Skin epidermis (tissue), 12 donors: ENCODE results near the gene RRP1B.
"Not testable (repeated sequence)": the region's sequence is repeated elsewhere in the genome, so short reads cannot be mapped to it uniquely, and the experiment has no call there.

Source experiments
- H3K27ac ChIP-seq, 21 experiments: fragments of 200-600 bp; sonication (generic) in 11 of 21; one replicate each; pipeline ENCODE4 v1.5.0; 2020; ENCODE audit warnings: mild to moderate bottlenecking in 3 of 21, inconsistent platforms in 2 of 21, moderate library complexity in 2 of 21
- H3K4me3 ChIP-seq, 7 experiments: fragments of 200-600 bp; sonication (generic) in 2 of 7; one replicate each; pipeline ENCODE4 v1.5.0; 2020; ENCODE audit warnings: inconsistent platforms in 2 of 7, mild to moderate bottlenecking in 2 of 7, moderate library complexity in 1 of 7

Gene RRP1B

DNA sequence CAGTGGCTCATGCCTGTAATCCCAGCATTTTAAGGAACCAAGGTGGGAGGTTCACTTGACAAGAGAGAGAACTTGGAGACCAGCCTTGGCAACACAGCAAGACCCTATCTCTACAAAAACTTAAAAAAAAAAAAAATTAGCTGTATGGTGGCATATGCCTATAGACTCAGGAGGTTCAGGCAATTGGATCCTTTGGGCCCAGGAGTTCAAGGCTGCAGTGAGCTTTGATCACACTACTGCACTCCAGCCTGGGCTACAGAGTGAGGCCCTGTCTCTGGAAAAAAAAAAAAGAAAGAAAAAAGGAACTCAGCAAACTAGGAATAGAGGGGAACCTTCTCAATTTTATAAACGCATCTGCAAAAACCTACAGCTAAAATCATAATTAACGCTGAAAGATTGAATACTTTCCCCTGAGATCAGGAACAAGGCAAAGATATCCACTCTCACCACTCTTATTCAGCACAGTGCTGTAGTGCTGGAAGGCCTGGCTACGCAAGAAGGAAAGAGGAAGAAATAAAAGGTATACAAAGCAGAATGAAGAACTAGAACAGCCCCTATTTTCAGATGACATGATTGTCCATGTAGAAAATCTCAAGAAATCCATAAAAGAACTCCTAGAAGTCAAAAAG is 21.7 kb upstream of the RRP1B start:
- H3K4me3 ChIP-seq = no peak overlapping the region
- H3K27ac ChIP-seq = no peak overlapping the region

DNA sequence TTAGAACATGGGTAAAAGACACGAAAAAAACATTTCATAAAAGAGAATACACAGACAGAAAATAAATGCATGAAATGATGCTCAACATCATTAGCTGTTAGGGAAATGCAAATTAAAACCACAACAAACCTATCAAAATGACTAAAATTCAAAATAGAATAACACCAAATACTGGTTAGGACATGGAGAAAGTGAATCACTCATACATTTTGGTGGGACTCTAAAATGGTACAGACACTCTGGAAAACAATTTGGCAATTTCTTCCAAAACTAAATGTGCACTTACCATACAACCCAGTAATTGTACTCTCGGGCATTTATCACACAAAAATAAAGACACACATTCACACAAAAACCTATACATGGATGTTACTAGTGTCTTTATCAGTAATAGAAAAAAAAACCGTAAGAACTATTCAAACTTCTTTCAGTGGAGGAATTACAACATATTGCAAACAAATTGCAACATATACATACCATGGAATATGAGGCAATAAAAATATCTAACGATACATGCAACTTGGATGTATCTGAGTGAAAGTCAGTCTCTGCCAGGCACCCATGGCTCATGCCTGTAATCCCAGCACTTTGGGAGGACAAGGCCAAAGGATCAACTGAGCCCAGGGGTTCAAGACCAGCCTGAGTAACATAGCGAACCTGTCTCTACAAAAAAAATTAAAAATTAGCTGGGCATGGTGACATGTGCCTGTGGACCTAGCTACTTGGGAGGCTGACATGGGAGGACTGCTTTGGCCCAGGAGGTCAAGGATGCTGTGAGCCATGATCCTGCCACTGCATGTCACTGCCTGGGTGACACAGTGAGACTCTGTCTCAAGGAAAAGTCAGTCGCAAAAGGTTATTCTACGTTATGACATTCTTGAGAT is 19.6 kb upstream of the RRP1B start:
- Histone ChIP-seq H3K27ac (peak overlapping the region in 1 of 21 experiments; percentile 32), H3K4me3 (no peak overlapping the region)

DNA sequence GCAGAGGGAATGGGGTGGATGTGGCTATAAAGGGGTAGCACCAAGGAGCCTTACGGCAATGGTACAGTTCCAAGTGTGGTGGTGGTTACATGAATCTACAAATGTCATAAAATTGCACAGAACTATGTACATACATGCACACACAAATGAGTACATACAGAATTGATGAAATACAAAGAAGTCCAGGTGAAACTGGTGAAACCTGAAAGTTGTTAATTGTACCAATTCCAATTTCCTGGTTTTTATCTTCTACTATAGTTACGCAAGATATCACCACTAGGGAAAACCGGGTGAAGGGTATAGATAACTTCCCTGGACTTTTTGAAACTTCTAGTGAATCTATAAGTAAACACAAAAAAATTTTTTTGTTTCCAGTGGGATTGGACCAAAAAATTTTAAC is 19.0 kb upstream of the RRP1B start:
- peak overlapping the region in 1 of 21 experiments; percentile 32 for H3K27ac ChIP-seq
- no peak overlapping the region for H3K4me3 ChIP-seq

DNA sequence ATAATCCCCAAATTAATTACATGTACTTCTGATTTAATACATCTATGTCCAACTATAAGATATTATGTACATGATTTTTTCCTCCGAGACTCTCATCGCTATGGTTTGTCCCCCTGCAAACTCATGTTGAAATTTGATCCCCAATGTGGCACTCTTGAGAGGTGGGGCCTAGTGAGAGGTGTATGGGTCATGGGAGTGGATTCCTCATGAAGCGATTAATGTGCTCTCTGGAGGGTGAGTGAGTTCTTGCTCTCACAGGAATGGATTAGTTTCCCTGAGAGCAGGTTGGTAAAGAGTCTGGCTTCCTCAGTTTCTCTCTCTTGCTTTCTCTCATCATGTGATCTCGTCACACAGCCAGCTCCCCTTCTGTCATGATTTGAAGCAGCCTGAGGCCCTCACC is 16.2 kb upstream of the RRP1B start:
- Histone ChIP-seq H3K27ac (no peak overlapping the region), H3K4me3 (no peak overlapping the region)

DNA sequence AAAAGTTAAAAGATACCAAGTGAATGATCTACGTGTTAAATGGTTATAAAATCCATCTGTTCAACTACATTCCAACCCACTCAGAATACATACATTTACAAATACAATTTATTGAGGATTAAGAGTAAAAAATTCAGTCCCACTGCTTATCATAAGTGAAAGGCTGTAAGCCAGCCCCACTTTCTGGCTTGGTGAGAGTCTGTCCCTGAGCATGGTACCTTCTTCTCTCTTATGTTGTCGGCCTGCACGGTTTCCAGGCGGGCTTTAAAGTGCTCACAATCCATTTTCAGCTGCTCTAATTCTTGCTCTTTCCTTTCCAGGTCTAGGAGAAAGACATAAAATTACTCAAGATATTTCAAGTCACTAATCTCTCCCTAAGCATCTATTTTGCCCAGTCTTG is 15.3 kb upstream of the RRP1B start:
- Histone ChIP-seq H3K27ac (peak overlapping the region in 7 of 21 experiments; percentile 8 to 55 (median 25)), H3K4me3 (no peak overlapping the region)

DNA sequence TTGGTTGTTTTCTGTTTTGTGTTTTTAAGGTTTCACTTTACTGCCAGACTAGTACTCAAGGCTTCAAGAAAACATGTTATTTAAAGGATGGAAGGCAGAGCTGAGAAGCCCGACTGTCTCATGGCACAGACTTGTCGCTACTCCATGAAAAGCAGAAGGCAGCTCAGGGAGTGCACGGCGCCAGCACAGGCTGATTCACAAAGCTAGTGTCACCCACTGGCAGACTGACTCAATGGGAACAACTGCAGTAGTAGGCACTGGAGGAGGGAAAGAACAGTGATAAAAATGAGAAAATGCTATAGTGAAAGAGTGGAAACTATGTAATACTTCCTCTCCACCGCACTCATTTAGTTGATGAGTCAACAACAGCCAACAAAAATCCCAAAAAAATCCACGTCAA is 14.8 kb upstream of the RRP1B start:
- no peak overlapping the region for H3K4me3 ChIP-seq

DNA sequence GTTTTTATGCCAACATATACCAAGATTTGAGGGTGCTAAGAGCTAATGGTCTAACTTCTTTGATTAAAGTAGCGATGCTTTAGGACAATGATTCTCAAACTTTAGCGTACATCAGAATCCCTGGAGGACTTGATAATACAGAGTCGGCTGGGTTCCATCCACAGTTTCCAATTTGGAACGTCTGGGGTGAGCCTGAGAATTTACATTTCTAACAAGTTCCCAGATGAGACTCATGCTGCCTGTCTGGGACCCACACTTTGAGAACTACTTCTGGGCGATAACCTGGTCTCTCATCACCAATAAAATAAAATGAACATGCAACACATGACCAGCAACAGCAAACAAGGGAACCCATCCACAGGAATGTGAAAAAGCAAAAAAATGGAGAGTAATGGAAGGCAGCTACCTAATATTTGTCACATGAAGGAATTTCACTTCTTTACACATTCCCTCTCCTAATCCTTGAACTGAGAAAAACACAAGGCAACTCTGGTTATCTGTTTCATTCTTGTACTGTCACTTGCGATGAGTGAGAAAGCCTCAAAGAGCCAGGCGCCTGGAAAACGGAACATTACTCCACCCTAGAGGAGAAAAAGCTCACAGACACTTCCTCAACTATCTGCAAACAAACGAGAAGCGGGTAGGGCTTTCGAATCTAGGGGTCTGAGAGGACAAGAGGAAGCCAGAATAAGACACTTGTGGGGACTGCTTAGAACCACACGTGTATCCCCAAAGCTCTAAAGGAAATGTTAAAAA is 14.0 kb upstream of the RRP1B start:
- peak overlapping the region in 13 of 21 experiments; percentile 2 to 86 (median 55) for H3K27ac ChIP-seq
- H3K4me3 ChIP-seq = no peak overlapping the region

More for the DNA sequence above, 14.8 kb upstream of the RRP1B start:
- H3K27ac ChIP-seq = peak overlapping the region in 8 of 21 experiments; percentile 8 to 86 (median 38)

DNA sequence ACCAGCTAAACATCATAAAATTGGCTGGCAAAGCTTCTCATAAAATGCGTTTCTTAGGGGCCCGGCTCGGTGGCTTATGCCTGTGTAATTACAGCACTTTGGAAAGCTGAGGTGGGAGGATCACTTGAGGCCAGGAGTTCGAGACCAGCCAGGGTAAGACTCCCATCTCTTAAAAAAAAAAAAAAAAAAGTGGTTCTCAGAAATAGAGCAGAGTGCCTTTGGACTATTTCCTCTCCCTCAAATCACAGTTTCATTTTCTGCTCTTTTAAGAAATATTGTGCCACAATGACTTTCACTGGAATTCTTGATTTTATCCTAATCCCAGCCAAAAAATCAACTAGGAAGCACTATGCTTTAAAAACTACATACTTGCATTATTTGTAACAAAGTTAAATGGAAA is 13.4 kb upstream of the RRP1B start:
- H3K4me3 ChIP-seq = no peak overlapping the region
- H3K27ac ChIP-seq = peak overlapping the region in 13 of 21 experiments; percentile 2 to 86 (median 55)

DNA sequence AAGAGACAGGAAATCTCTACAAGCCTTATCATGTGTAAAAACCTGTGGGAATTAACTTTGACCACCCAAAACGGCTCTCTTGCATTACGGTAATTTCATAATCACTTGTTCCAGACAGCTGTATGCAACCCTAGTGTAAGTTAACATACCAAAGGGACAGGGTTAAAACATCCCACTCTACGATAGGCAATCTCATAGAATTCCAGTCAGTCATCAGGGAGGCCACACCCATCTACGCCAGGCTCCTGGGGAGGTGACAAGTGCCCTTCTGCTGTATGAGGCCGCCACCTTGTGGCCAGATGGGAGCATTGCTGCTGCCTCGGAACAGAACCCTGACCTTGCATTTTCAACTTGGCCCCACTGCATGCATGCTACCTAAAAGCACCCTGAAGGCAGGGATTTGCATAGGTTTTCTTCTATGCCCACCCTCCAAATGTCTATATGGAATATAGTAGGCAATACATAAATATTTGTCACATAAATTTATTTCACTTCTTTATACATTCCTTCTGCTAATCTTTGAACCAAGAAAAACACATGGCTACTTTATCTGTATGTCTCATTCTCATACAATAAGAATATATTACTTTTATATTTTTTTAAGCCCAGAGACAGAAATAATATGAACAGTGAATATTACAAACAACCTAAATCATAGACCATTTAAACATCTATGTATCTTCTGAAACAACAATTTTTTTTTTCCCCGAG is 12.7 kb upstream of the RRP1B start:
- H3K4me3 ChIP-seq = no peak overlapping the region
- peak overlapping the region in 2 of 21 experiments; percentile 70 to 86 for H3K27ac ChIP-seq

DNA sequence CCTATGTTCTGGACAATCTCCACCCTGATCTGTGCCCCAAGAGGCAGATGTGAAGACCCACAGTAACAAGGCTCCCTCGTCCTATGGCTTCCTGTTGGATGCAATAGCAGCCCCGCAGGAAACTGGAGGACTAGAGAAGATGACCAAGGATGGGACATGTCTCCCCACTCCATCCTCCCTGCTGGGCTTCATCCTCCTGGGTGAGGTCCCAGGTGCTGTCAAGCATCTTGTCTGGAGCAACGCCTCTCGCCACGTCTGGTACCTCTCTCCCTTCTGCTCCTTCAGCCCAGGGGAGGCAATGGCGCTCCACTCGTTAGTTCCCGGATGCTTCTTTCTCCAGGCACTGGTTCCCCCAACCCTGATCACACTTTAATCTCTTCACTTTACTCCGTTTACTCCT is 11.2 kb upstream of the RRP1B start:
- no peak overlapping the region for H3K27ac ChIP-seq
- no peak overlapping the region for H3K4me3 ChIP-seq

DNA sequence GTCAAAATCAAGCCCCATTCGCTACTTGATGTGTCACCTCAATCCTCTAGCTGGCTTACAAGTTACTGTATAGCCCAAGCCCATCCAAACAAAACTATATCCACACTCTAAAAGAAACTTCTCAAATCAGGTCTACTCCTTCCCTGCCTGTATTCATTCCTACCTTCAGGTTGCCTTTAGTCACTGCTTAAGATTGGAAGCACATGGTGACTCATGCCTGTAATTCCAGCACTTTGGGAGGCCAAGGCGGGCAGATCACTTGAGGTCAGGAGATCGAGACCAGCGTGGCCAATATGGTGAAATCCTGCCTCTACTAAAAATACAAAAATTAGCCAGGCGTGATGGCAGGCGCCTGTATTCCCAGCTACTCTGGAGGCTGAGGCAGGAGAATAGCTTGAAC is 7.4 kb upstream of the RRP1B start:
- H3K27ac ChIP-seq, H3K4me3 ChIP-seq: not testable (repeated sequence)

DNA sequence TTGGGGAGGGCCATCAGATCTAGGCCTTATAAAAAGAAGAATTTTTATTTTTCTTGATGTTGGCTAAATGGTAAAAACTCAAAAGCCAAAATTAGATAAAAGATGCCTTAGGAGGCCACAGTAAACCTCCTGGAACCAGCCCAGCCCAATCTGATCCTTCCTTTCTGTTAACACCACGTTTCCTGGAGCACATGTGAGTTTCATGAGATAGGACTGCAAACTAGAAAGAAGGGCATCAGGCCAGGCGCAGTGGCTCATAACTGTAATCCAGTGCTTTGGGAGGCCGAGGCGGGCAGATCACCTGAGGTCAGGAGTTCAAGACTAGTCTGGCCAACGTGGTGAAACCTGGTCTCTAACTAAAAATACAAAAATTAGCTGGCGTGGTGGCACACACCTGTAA is 6.7 kb upstream of the RRP1B start:
- H3K4me3 ChIP-seq = no peak overlapping the region
- no peak overlapping the region for H3K27ac ChIP-seq

DNA sequence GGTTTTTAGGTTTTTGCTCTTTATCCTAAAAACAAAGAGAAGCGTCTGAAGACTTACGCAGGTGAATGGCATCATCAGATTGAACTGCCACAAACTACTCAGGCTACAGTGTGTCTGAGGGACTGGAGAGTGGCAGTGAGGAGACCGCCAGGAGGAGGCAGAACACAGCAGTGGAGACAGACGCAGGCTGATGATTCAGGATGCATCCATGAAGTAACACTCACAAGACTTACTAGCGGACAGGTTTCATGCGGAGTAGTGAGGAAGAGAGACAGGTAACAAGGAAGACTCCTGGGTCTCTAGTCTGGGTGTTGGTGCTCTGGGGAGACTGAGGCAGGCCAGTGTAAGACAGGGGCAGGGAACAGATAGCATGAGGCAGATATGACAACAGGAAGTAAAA is 5.7 kb upstream of the RRP1B start:
- Histone ChIP-seq H3K27ac (no peak overlapping the region), H3K4me3 (no peak overlapping the region)

DNA sequence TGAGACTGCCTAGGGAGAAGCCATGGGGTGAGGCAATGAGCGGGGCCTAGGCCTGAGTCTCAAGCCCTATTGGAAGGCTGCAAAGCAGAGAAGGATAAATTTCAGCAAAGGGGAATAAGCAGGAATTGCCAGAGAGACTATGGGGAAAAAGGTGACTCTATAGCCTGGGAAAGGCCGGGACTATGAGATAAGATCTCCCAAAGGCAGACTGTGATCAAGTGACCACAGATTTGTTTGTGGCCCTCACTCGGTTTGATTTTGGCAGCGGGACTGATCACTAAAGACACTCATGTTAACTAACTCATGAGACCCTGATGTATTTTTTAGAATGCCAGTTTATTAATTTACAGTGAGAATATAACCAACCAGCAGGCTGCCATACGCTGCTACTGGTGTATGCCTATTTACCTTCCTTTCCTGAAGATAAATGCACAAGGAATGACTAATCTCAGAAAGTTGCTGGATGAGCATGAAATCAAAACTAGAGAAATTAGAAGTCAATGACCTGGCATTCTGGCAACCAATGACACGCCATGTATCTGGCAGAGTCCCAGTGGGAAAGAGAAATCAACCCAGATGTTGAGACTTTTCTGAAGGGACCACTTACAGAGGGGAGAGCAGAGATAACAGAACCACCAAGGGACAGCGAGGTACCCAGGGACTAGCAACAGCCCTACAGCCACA is 4.4 kb upstream of the RRP1B start:
- H3K4me3 ChIP-seq = no peak overlapping the region
- no peak overlapping the region for H3K27ac ChIP-seq

DNA sequence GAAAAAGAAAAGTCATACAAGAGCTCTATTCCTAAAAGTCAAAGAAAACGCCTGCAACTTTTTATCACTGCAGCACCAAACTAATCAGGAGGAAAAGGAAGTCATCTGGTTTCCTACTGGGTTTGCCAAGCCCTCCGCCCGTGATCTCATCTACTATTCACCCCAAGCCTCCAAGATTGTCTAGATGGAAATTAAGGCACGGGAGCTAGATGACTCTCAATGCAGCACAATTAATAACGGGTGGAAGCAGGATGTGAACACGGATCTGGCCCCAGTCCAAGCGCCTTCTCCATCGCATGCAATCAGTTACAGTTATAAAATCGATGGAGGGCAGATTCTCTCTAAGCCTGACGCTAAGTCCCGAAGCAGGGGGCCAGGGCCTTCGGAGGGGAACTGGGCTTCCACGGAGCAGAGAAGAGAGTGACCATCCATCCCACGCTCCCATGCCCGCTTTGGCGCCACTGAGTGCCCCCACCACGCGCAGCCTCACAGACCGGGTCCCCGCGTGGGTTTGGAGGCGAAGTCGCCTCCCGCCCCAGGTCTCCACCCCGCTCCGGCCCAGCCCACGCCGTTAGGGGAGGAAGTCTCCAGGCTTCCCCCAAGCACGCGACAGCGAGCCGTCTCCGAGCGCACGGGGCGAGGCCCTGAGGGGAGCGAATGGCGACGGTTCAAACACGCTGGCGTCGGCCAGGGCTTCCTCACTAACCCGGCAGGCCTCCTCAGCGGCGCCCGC is 1.8 kb upstream of the RRP1B start:
- peak overlapping the region in 2 of 21 experiments; percentile 34 to 50 for H3K27ac ChIP-seq
- H3K4me3 ChIP-seq = no peak overlapping the region

DNA sequence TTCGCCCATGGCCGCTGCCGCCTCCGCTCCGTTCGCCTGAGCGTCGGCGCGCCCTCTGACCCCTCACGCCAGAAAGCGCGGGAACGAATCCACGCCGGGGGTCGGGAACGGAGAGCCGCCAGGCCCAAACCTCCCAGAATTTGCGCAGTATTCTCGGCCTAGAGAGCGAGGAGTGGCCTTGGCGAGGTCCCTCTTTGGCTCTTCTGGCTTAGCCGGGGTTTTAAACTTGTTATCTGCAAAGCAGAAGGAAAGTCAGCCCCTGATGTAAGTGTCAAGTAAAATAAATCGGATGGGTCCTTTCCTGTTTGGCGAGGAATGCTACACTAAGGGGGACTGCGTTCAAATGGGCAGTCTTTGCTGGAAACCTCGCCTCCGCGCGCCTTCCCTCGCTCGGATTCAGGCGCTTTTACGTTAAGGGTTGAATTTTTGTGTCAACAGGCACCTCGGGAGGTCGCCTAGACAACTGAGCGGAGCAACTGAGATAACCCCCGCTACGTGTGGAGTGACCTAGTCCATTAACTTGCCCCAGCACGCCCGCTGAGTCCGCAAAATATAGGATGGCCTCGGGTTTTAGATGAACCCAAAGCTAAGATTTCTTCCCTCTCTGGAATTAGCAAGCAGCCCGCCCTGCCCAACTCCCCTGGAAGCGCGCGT is 1.1 kb upstream of the RRP1B start:
- Histone ChIP-seq H3K27ac (peak overlapping the region in 4 of 21 experiments; percentile 34 to 91 (median 85)), H3K4me3 (peak overlapping the region in 1 of 7 experiments; percentile 90)

DNA sequence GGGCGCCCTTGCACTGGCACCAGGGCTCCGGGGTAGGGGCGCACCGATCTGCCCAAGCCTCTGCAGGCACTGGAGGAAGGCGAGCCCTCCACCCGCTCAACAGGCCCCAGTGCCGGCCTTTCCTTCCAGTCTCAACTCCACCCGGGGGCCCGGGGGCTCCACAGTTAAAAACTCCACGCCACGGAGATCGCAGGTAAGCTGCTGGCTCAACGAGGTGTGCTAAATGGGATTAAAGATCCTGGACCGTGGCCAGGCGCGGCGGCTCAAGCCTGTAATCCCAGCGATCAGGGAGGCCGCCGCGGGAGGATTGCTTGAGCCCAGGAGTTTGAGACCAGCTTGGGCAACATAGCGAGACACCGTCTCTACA is 608 bp upstream of the RRP1B start:
- peak overlapping the region in 19 of 21 experiments; percentile 72 to 93 (median 87) for H3K27ac ChIP-seq
- H3K4me3 ChIP-seq = peak overlapping the region in 6 of 7 experiments; percentile 88 to 100 (median 99)

DNA sequence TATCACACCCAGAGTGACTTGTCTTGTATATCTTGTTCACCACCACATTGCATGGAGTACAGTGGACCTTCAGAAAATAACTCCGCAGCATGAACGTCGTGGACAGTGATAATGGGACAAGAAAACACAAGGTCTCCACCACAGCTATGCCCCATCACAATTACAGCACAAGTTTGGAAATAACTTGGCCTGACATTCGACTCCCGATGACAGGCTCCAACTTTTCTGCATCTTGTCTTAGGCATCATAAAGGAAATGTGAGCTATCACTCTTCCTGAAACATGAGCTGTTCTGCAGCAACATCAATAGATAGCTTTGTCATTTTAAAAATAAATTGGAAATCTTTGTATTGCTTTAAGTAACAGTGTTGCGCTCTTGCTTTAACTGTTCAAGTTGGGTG is 2.9 kb downstream of the RRP1B start:
- Histone ChIP-seq H3K4me3 (no peak overlapping the region), H3K27ac (no peak overlapping the region)
